Spleen (tissue), 11 donors: Measurements from ENCODE around the gene LRRC45. TPM values are rescaled to one million over a fixed set of nuclear protein-coding genes. Genes with fewer than 3 reads are reported as not detected.

Experiments
- DNase-seq: peaks from one replicate; pipeline ENCODE4 v3.0.0-alpha.2; 2020
- H3K27ac ChIP-seq, 8 donors: fragments of 200-600 bp; sonication (generic) in 7 of 8; 1 replicate in 4 of 8; 2 replicates in 4 of 8; pipeline versions ENCODE4 v1.5.0 to v1.8.0; 2016 to 2021; ENCODE audit warnings: inconsistent platforms in 4 of 8, mild to moderate bottlenecking in 4 of 8, moderate library complexity in 1 of 8
- H3K27me3 ChIP-seq, 7 donors: fragments of 200-600 bp; sonication (generic) in 6 of 7; replicated peaks in 1 of 7; 1 replicate in 4 of 7; 2 replicates in 3 of 7; pipeline versions ENCODE4 v1.5.0 to v1.8.0; 2016 to 2021; ENCODE audit warnings: inconsistent platforms in 3 of 7, mild to moderate bottlenecking in 1 of 7
- H3K36me3 ChIP-seq, 6 donors: fragments of 200-600 bp; sonication (generic) in 5 of 6; 1 replicate in 4 of 6; 2 replicates in 2 of 6; pipeline versions ENCODE4 v1.5.0 to v1.8.0; 2016 to 2021; ENCODE audit warnings: inconsistent platforms in 2 of 6
- H3K4me1 ChIP-seq, 6 donors: fragments of 200-600 bp; sonication (generic) in 5 of 6; 1 replicate in 3 of 6; 2 replicates in 3 of 6; pipeline versions ENCODE4 v1.5.0 to v1.8.0; 2016 to 2021; ENCODE audit warnings: inconsistent platforms in 3 of 6
- H3K4me3 ChIP-seq, 8 donors: fragments of 200-600 bp; sonication (generic) in 7 of 8; 1 replicate in 4 of 8; 2 replicates in 4 of 8; pipeline versions ENCODE4 v1.5.0 to v1.8.0; 2016 to 2021; ENCODE audit warnings: inconsistent platforms in 4 of 8, mild to moderate bottlenecking in 4 of 8, moderate library complexity in 2 of 8
- H3K9me3 ChIP-seq, 8 donors: fragments of 200-600 bp; sonication (generic) in 7 of 8; 1 replicate in 4 of 8; 2 replicates in 4 of 8; pipeline versions ENCODE4 v1.5.0 to v1.8.0; 2016 to 2021; ENCODE audit warnings: inconsistent platforms in 4 of 8
- POLR2A ChIP-seq, 3 donors: fragments of 450-650 bp; IDR thresholded peaks; one replicate each; pipeline ENCODE4 v1.5.1; 2017; ENCODE audit warnings: antibody characterized with exemption in 3 of 3, mild to moderate bottlenecking in 1 of 3
- POLR2AphosphoS5 ChIP-seq, 3 donors: sonication (generic); formaldehyde crosslinking; IDR thresholded peaks; one replicate each; pipeline ENCODE4 v1.5.1; 2017; ENCODE audit warnings: antibody characterized with exemption in 3 of 3
- WGBS, 5 donors: extraction: QIAGEN DNeasy Blood & Tissue Kit in 3 of 5; methylation state at CpG; one replicate each; pipeline versions ENCODE4 v1.1.5 to v1.1.7; 2013 to 2018; 5-methylcytosine and 5-hydroxymethylcytosine counted together
- intact Hi-C: fragments of 100-400 bp; cut with DNase I; formaldehyde crosslinking; loops from one replicate; pipeline ENCODE4 v1.15.0; 2023; ENCODE audit warnings: low total_unique reads
- polyA plus RNA-seq, 3 donors: library from polyadenylated mRNA; stranded (reverse); fragments of 200-250 nt; gene quantifications; one replicate each; pipeline ENCODE4 v1.2.1, GENCODE V29; 2013
- total RNA-seq, 7 donors: library from RNA; depleted of rRNA in 3 of 7; stranded (reverse); fragments of >200 nt in 3 of 7; fragmentation: NEBNext Ultra II Directional in 4 of 7; extraction: Animal tissue kit (Norgen Biotek cat#: 25700) in 4 of 7; gene quantifications; one replicate each; pipeline versions ENCODE4 v1.1.0 to v1.2.1, GENCODE V29; 2016 to 2021
- TF ChIP-seq, protein P1 (sequence below), 11 experiments: fragments of 200-600 bp in 7 of 11; fragments of 450-650 bp in 4 of 11; sonication (generic) in 4 of 11; IDR thresholded peaks in 8 of 11; conservative IDR thresholded peaks in 3 of 11; 1 replicate in 7 of 11; 2 replicates in 4 of 11; pipeline versions ENCODE4 v1.4.0 to v1.8.0; 2016 to 2021; ENCODE audit warnings: antibody characterized with exemption in 11 of 11, inconsistent platforms in 4 of 11, mild to moderate bottlenecking in 1 of 11
- donor health status: healthy with polysubstance abuse.
- donor health status: DM: no; HTN: no; CAD: no; lungs with moderate emphysema.
- donor health status: DM: no; HTN: no; CAD: no.
- donor health status: Bipolar disorder and iron deficiency.
- donor health status: healthy.
- donor health status: DM: no; HTN: no; CAD: no.
- donor health status: DM: yes; HTN: yes; CAD: no.

The LRRC45 gene
- total and polyA plus RNA-seq, 10 donors: 7.5 to 23.4 (median 11.7) TPM

DNA sequence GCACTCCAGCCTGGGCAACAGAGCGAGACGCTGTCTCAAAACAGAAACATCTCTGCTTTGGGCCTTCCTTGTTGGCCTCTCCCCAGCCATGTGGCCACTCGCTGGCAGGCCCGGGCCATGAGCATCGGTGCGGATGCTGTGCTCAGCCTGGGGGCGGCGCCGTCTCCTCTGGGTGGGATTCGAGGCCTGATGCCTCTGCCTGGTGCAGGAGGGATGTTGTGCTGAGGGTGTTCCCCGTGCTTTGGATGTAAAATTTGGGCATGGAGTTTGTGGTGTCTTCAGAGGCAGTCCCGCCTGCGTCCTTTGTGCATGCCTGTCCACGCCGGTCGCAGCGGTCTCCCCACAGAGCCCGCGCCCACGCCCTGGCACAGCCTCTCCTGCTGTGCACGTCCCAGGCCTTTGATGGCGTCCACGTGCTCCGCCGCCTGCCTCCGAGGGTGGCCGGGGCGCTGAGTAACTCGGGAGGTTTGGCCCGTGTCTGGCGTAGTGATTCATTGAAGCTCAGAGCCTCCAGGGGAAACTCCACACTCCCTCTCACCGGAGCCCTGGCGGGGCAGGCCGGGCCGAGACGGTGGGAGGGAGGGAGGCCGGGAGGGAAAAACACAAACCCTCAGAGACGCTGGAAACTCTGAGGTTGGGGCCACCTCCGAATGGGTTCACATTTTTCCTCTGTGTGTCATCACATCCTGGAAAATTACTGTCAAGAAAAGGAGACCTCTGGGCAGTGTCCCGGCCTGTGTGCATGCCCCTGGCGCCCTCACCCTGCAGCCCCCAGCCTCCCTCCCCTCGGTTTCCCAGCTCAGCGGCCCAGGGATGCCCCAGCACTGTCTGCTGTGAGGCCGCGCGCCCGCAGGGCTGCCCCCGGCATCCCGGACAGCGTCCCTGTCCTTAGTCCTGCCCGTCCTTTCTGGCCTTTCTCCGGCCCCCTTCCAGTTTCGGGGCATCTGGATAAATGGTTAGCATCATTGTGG lies 19.4 kb upstream of the LRRC45 start:
- H3K4me3 ChIP-seq: no peak overlapping the region
- peaks cover 0 to 30% (median 0%) of the 10 kb centered on the region in 6 donors for H3K36me3 ChIP-seq
- no peak for TF ChIP-seq POLR2A (IDR thresholded peaks at IDR 0.05)
- TF ChIP-seq POLR2AphosphoS5 (IDR thresholded peaks at IDR 0.05): peak in 1 of 3 donors; percentile 33
- 73 to 92% (median 86%) methylated on average over 49 to 53 of the region's 53 CpGs for WGBS, 5 donors
- no peaks in the 10 kb centered on the region for H3K27me3 ChIP-seq
- DNase-seq: no peak
- intact Hi-C loops: no loop called here
- no peaks in the 10 kb centered on the region for H3K9me3 ChIP-seq
- H3K4me1 ChIP-seq: peaks cover 0 to 13% (median 2%) of the 10 kb centered on the region in 6 donors
- no peak overlapping the region for H3K27ac ChIP-seq

DNA sequence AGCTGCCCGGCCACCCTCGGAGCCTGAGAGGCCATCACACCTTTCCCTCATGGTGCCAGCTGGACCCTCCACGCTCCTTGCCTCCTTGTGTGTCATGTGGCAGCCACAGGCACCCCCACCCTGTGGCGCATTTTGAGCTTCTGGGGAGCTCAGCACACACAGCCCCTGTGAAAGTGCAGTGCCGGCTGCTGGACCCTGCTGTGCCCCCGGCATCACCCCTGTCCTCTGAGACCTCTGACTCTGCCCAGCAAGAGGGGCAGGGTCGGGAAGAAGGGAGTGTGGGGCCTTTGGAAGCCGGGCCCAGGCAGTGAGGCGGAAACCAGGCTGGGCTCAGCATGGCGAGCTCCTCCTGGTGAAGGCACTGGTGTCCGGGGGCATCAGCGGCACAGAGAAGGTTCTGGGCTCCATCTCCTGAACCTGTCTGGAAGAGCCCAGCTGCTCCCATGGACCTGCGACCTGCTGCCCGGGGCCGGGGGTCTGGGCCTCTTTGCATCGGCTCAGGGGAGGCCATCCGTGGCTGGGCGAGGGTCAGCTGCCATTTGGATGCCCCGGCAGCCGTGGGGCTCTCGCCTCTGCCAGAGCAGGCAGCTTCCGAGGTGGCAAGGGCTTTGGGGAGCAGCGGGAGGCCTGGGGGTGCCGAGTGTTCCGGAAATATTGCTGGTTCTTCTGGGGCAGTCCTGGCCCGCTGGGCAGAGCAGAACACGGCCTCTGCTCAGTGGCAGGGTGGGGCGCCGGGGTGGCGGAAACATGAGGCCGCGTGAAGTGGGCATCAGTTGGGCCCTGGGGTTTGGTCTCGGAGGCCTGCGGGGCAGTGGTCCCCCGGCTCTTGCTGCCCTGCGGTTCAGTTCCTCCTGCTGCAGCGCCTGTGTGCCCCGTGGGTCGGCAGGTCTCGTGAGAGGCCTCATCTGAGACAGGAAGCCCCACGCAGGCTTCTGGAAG lies 18.3 kb upstream of the LRRC45 start:
- TF ChIP-seq, protein P1, sequence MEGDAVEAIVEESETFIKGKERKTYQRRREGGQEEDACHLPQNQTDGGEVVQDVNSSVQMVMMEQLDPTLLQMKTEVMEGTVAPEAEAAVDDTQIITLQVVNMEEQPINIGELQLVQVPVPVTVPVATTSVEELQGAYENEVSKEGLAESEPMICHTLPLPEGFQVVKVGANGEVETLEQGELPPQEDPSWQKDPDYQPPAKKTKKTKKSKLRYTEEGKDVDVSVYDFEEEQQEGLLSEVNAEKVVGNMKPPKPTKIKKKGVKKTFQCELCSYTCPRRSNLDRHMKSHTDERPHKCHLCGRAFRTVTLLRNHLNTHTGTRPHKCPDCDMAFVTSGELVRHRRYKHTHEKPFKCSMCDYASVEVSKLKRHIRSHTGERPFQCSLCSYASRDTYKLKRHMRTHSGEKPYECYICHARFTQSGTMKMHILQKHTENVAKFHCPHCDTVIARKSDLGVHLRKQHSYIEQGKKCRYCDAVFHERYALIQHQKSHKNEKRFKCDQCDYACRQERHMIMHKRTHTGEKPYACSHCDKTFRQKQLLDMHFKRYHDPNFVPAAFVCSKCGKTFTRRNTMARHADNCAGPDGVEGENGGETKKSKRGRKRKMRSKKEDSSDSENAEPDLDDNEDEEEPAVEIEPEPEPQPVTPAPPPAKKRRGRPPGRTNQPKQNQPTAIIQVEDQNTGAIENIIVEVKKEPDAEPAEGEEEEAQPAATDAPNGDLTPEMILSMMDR (IDR thresholded peaks at IDR 0.05 in 8 of 11, conservative IDR thresholded peaks at IDR 0.05 in 3 of 11): no peak
- TF ChIP-seq POLR2A (IDR thresholded peaks at IDR 0.05) (no peak), POLR2AphosphoS5 (IDR thresholded peaks at IDR 0.05) (no peak)
- H3K27me3 ChIP-seq: no peaks in the 10 kb centered on the region
- H3K27ac ChIP-seq: no peak overlapping the region
- H3K4me3 ChIP-seq: no peak overlapping the region
- intact Hi-C loops: no loop called here
- peaks cover 0 to 13% (median 2%) of the 10 kb centered on the region in 6 donors for H3K4me1 ChIP-seq
- WGBS, 5 donors: 82 to 89% (median 83%) methylated on average over 29 to 41 of the region's 41 CpGs
- no peaks in the 10 kb centered on the region for H3K9me3 ChIP-seq
- no peak for DNase-seq
- peaks cover 0 to 30% (median 2%) of the 10 kb centered on the region in 6 donors for H3K36me3 ChIP-seq

DNA sequence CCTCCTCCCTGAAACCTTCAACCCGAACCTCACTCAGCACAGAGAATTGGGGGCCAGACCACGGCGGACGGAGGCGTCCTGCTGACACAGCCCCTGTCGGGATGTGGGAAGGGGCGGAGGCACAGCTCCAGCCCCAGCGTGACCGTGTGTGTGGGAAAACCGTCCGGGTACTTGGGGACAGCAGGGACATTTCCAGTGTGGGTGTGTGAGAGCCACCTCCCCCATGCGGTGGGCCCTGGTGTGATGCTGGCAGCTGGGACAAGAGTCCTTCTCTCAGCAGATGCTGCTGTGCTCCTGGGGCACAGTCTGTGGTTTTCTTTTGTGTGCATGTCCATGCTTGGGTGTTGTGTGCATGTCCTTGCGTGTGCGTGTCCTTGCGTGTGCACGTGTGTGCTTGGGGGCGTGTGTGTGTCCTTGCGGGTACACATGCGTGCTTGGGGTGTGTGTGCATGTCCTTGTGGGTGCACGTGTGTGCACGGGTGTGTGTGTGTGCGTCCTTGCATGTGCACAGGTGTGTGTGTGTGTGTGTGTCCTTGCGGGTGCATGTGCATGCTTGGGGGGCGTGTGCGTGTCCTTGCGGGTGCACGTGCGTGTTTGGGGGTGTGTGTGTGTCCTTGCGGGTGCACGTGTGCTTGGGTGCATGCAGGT lies 17.3 kb upstream of the LRRC45 start:
- DNase-seq: no peak
- 86 to 94% (median 88%) methylated on average over 18 to 30 of the region's 30 CpGs for WGBS, 5 donors
- H3K36me3 ChIP-seq: peaks cover 0 to 29% (median 2%) of the 10 kb centered on the region in 6 donors
- H3K27ac ChIP-seq: no peak overlapping the region
- peaks cover 0 to 13% (median 2%) of the 10 kb centered on the region in 6 donors for H3K4me1 ChIP-seq
- no peak overlapping the region for H3K4me3 ChIP-seq
- no peaks in the 10 kb centered on the region for H3K9me3 ChIP-seq
- intact Hi-C loops: no loop called here
- no peaks in the 10 kb centered on the region for H3K27me3 ChIP-seq
- TF ChIP-seq POLR2A (IDR thresholded peaks at IDR 0.05): no peak
- TF ChIP-seq, protein P1 (IDR thresholded peaks at IDR 0.05 in 8 of 11, conservative IDR thresholded peaks at IDR 0.05 in 3 of 11): no peak
- TF ChIP-seq POLR2AphosphoS5 (IDR thresholded peaks at IDR 0.05): no peak
